Forelimb muscle (tissue), 1 donor: Measurements from ENCODE around the gene VPS9D1. TPM values are rescaled to one million over a fixed set of nuclear protein-coding genes. Genes with fewer than 3 reads are reported as not detected.
A peak's percentile ranks its signal among the peaks of the same experiment; 100 is the strongest.
"Not testable (repeated sequence)": the region's sequence is repeated elsewhere in the genome, so short reads cannot be mapped to it uniquely, and the experiment has no call there.

Experiments
- DNase-seq: peaks from one replicate; pipeline ENCODE4 v3.0.0-alpha.2; 2013; ENCODE audit warnings: low read depth
- polyA plus RNA-seq: library from polyadenylated mRNA; unstranded; fragments of 120-200 nt; gene quantifications from one replicate; pipeline ENCODE4 v1.2.1, GENCODE V29; 2013; ENCODE audit not compliant: insufficient read length

Gene VPS9D1
- polyA plus RNA-seq, 1 donor = 10.8 TPM

GRCh38 chr16:89664238-89664637 lies 56.5 kb downstream of the VPS9D1 start:
- not testable (repeated sequence) for DNase-seq

- DNase-seq = no peak
These were observed 59.5 kb downstream of the VPS9D1 start for GRCh38 chr16:89661215-89661614.

- no peak for DNase-seq
These were observed 60.6 kb downstream of the VPS9D1 start for GRCh38 chr16:89660146-89660545.

GRCh38 chr16:89658221-89658879 lies 62.3 kb downstream of the VPS9D1 start:
- no peak for DNase-seq

- peak; percentile 70 for DNase-seq
These were observed 63.1 kb downstream of the VPS9D1 start, which contains the start of the genes CHMP1A and SPATA33 for GRCh38 chr16:89657442-89658220. Gene CHMP1A (minus strand): TSS chr16:89657708. CDS start chr16:89657588, 120 bp downstream. Gene SPATA33 (plus strand): TSS chr16:89657836. CDS start chr16:89657912, 76 bp downstream.

Other genes with a start within 250 kb of the VPS9D1 start
- 55.7 TPM for gene ANKRD11, start 230.3 kb downstream of the VPS9D1 start, polyA plus RNA-seq
- 67.1 TPM for gene SPG7, start 212.5 kb downstream of the VPS9D1 start, polyA plus RNA-seq
- gene RPL13, start 160.2 kb downstream of the VPS9D1 start, polyA plus RNA-seq = 4,240 TPM
- 0.43 TPM for gene CPNE7, start 145.1 kb downstream of the VPS9D1 start, polyA plus RNA-seq
- 0.72 TPM for gene DPEP1, start 107.3 kb downstream of the VPS9D1 start, polyA plus RNA-seq
- gene CHMP1A, start 63.2 kb downstream of the VPS9D1 start, polyA plus RNA-seq = 56.7 TPM
- 4.3 TPM for gene SPATA33, start 63.1 kb downstream of the VPS9D1 start, polyA plus RNA-seq
- 50.4 TPM for gene CDK10, start 34.2 kb downstream of the VPS9D1 start, polyA plus RNA-seq
- 1.9 TPM for gene SPATA2L, start 19.2 kb downstream of the VPS9D1 start, polyA plus RNA-seq
- 22.1 TPM for gene ZNF276, start 639 bp upstream of the VPS9D1 start, polyA plus RNA-seq
- gene FANCA, start 95.7 kb upstream of the VPS9D1 start, polyA plus RNA-seq = 11.1 TPM
- gene SPIRE2, start 107.6 kb upstream of the VPS9D1 start, polyA plus RNA-seq = 2.5 TPM
- gene TCF25, start 152.7 kb upstream of the VPS9D1 start, polyA plus RNA-seq = 100 TPM
- 2.2 TPM for gene MC1R, start 198.0 kb upstream of the VPS9D1 start, polyA plus RNA-seq
- 6.1 TPM for gene TUBB3, start 202.4 kb upstream of the VPS9D1 start, polyA plus RNA-seq
- 32.9 TPM for gene DEF8, start 227.9 kb upstream of the VPS9D1 start, polyA plus RNA-seq